ENCODE results near the gene UBE2S. TPM values are rescaled to one million over a fixed set of nuclear protein-coding genes. Genes with fewer than 3 reads are reported as not detected.

The UBE2S gene
- total and polyA plus RNA-seq, 3 donors from 2014 or later: 150 to 272 (median 188) TPM

DNA sequence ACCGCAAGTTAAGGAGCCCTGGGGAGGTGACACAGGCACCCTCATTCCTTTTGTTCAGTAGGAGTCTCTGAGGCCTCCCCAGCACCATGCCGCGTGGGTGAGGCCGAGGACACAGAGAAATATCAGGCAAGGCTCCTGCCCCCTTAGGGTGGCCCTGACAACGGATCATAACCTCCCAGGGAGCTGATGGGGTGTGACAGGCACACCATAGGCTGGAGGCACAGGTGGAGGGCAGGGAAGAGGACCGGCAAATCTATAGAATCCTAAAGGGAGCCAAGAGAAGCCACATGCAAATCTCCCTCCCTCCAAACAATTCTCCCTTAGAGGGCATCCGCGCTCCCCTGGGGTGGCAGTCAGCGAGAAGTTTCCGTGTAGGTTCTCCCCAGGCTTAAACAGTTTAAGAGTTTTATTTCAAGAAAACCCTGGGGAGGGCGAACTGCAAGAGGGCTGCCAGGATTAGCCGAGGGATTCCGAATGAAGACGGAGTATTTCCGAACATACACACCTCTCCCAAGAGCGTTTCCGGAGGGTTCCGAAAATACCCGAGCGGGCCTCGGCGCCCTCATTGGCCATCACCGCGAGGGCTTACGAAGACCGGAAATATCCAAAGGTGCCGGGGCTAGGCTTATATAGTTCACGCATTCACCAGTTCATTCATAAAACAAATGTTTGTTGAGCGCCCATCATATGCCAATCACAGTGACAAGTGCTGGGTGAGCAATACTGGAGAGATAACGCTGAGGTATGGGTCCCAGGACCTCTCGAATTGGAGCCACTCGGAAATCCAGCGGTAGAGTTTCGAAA, 22.5 kb downstream of the UBE2S start:
- peaks cover 37% of the 10 kb centered on the region for H3K4me1 ChIP-seq
- TF ChIP-seq, protein P1, sequence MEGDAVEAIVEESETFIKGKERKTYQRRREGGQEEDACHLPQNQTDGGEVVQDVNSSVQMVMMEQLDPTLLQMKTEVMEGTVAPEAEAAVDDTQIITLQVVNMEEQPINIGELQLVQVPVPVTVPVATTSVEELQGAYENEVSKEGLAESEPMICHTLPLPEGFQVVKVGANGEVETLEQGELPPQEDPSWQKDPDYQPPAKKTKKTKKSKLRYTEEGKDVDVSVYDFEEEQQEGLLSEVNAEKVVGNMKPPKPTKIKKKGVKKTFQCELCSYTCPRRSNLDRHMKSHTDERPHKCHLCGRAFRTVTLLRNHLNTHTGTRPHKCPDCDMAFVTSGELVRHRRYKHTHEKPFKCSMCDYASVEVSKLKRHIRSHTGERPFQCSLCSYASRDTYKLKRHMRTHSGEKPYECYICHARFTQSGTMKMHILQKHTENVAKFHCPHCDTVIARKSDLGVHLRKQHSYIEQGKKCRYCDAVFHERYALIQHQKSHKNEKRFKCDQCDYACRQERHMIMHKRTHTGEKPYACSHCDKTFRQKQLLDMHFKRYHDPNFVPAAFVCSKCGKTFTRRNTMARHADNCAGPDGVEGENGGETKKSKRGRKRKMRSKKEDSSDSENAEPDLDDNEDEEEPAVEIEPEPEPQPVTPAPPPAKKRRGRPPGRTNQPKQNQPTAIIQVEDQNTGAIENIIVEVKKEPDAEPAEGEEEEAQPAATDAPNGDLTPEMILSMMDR (IDR thresholded peaks at IDR 0.05): no peak
- no peak for TF ChIP-seq POLR2A (IDR thresholded peaks at IDR 0.05)
- WGBS, 2 donors: 2 to 3% methylated on average over 26 to 34 of the region's 34 CpGs
- intact Hi-C loops (cut with DNase I; ENCODE audit: low total_unique reads): loop anchor here (5.0 kb wide), 1 partner anchor 43 kb away; no protein-coding TSS in a partner anchor
- peak overlapping the region; percentile 80 to 92 for H3K4me3 ChIP-seq
- peak overlapping the region; percentile 92 to 93 for H3K27ac ChIP-seq
- no peaks in the 10 kb centered on the region for H3K9me3 ChIP-seq
- H3K27me3 ChIP-seq: no peaks in the 10 kb centered on the region
- H3K36me3 ChIP-seq (ENCODE audit: low read depth, missing control alignments): no peaks in the 10 kb centered on the region
- DNase-seq: peak; percentile 98

DNA sequence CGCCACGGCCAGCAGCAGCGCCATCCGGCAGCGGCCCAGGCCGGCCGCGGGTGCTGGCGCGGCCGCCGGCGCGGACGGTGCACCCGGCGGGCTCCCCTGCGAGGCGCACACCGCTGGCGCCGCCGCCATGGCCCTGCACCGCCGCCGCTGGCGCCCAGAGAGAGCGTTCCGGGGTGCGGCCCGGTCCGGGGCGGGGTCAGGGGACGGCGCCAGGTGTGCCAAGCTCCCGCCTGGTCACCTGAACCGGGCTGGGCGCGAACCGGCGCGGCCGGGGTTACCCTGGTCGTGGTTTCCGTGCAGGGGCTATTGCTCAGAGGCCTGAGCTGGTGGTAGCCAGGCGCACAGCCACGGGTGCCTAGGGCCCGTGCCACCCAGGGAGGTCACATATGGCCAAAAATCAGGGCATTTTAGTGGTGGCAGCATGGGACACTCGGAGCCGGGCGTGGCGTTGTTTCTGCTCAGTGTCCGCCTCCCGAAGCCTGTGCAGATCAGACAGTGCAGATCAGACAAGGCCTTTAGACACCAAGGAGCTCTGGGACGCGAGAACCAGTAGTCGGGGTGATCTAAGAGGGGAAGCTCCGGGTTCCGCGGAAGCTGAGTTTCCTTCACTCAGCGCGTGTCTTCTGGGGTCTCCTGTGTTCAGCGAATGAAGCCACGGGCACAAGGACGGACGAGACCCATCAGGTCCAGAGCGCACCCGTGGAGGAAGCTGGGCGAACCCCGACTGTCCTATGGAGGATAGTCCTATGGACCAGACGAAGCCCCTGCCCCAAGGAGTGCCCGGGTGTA, 23.3 kb downstream of the UBE2S start, which contains the start of gene TMEM238:
Gene TMEM238 (minus strand): TSS at position 162 of the 789 bp plus-strand sequence. CDS start 33 bp downstream, at position 129.
- peak within 1 kb of the TSS; percentile 92 to 93 for H3K27ac ChIP-seq
- no peaks in the 10 kb centered on the region for H3K9me3 ChIP-seq
- 17 to 34% methylated on average over 11 to 71 of the region's 72 CpGs for WGBS, 2 donors
- H3K4me3 ChIP-seq: peak within 1 kb of the TSS; percentile 80 to 92
- intact Hi-C loops (cut with DNase I; ENCODE audit: low total_unique reads): loop anchor here (5.0 kb wide), 1 partner anchor 42 kb away; no protein-coding TSS in a partner anchor
- no peaks in the 10 kb centered on the region for H3K27me3 ChIP-seq
- H3K4me1 ChIP-seq: peaks cover 37% of the 10 kb centered on the region
- no peaks in the 10 kb centered on the region for H3K36me3 ChIP-seq (ENCODE audit: low read depth, missing control alignments)
- no peak for TF ChIP-seq POLR2A (IDR thresholded peaks at IDR 0.05)
- TF ChIP-seq, protein P1 (IDR thresholded peaks at IDR 0.05): no peak
- peak; percentile 32 for DNase-seq

DNA sequence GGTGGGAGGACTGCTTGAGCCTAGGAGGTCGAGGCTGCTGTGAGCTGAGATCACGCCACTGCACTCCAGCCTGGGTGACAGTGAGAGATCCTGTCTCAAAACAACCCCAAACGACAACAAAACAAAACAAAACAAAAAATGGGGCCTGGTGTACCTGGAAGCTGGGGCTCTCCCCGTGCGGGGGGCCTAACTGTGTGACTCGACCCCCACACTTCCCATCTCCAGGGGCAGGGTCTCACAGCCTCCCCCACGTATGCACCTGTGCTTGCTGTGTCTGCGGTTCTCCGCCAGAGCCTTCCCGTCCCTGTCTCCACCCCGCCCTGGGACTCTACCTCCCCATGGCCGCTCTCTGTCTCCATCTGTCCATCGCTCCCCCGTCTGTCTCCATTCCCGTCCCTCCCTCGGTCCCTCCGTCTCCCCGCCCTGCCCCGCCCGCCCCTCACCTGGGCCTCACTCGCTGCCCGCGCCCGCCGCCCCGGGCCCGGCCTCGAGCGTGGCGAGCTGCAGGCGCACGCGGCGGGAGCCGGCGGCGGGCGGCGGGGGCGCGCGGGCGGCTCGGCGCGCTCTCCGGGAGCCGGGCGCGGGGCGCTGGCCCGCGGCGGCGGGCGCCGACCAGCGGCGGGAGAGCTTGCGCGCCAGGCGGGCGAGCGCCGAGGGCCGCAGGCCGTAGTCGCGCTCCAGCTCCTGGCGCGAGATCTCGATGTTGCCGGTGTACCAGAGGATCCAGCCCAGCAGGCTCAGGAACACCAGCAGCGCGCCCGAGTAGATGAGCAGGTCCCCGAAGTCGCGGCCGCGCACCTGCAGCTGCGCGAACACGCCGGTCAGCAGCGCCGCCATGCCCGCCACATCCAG, 24.1 kb downstream of the UBE2S start:
- WGBS, 2 donors: 4 to 15% methylated on average over 18 to 62 of the region's 88 CpGs
- Histone ChIP-seq H3K27ac (peak overlapping the region; percentile 39 to 93), H3K4me3 (peak overlapping the region; percentile 13 to 45), H3K9me3 (no peaks in the 10 kb centered on the region), H3K4me1 (peaks cover 35% of the 10 kb centered on the region), H3K27me3 (no peaks in the 10 kb centered on the region), H3K36me3 (ENCODE audit: low read depth, missing control alignments) (no peaks in the 10 kb centered on the region)
- TF ChIP-seq POLR2A (IDR thresholded peaks at IDR 0.05): no peak
- TF ChIP-seq, protein P1 (IDR thresholded peaks at IDR 0.05): peak in 1 of 3 experiments; percentile 15
- intact Hi-C loops (cut with DNase I; ENCODE audit: low total_unique reads): loop anchor here (5.0 kb wide), 1 partner anchor 41 kb away; no protein-coding TSS in a partner anchor
- DNase-seq: peak; percentile 67

DNA sequence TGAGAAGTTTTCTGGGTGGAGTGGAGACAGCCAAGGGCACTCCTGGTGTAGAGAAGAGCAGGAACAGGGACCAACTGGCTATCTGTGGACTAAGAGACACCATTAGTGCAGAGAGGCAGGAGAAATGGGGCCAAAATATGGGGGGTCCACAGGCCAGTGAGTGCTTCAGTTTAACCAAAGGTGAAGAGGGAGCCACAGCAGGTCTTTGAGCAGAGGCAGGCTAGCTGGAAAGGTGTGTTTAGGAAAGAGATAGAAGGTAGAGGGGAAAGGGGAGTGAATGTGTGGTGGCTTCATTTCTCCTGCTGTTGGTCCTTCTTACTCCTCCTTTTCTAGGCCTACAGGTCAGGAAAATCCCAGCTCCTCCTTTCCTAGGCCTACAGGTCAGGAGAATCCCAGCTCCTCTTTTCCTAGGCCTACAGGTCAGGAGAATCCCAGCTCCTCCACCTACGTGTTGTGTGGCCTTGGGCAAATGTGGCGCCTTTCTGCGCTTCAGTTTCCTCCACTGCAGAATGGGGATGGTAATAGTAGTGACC, 25.0 kb downstream of the UBE2S start:
- no peaks in the 10 kb centered on the region for H3K36me3 ChIP-seq (ENCODE audit: low read depth, missing control alignments)
- DNase-seq: no peak
- H3K4me1 ChIP-seq: peaks cover 27% of the 10 kb centered on the region
- no peak overlapping the region for H3K27ac ChIP-seq
- H3K4me3 ChIP-seq: no peak overlapping the region
- 69 to 82% methylated on average over 3 of the region's 3 CpGs for WGBS, 2 donors
- TF ChIP-seq, protein P1 (IDR thresholded peaks at IDR 0.05): no peak
- TF ChIP-seq POLR2A (IDR thresholded peaks at IDR 0.05): no peak
- H3K27me3 ChIP-seq: no peaks in the 10 kb centered on the region
- intact Hi-C loops (cut with DNase I; ENCODE audit: low total_unique reads): loop anchor here (5.0 kb wide), 1 partner anchor 40 kb away; no protein-coding TSS in a partner anchor
- no peaks in the 10 kb centered on the region for H3K9me3 ChIP-seq
